SK-N-SH (cell line): ENCODE results near the gene SAP30BP. TPM values are rescaled to one million over a fixed set of nuclear protein-coding genes. Genes with fewer than 3 reads are reported as not detected.

Experiments used
- CTCF ChIA-PET: fragments of 300-600, 350-600 bp; formaldehyde crosslinking; extraction: SDS; loops from one replicate; lab custom pipeline; 2021; lab: Yijun Ruan, JAX
- POLR2A ChIA-PET: fragments of 350-600 bp; sonication (Branson Sonifier 250); formaldehyde crosslinking; extraction: SDS; loops from one replicate; lab custom pipeline; 2020; ENCODE audit warnings: antibody characterized with exemption, inconsistent platforms; lab: Yijun Ruan, JAX
- DNase-seq: peaks from one replicate; pipeline ENCODE4 v3.0.0; 2012
- H2AFZ ChIP-seq: fragments of 200-600 bp; sonication (generic); 2 replicates; pipeline ENCODE4 v1.8.1; 2016; ENCODE audit warnings: antibody characterized with exemption, mild to moderate bottlenecking, low read depth
- H3F3A ChIP-seq: fragments of 200-600 bp; sonication (generic); replicated peaks from 2 replicates; pipeline ENCODE3; 2016; ENCODE audit warnings: antibody characterized with exemption, mild to moderate bottlenecking; ENCODE audit not compliant: insufficient read depth
- H3K27ac ChIP-seq, 2 experiments: fragments of 200-500 bp in 1 of 2; fragments of 200-600 bp in 1 of 2; sonication (Bioruptor generic) in 1 of 2; sonication (generic), shearing (Covaris generic) in 1 of 2; 2 replicates each; pipeline versions ENCODE4 v1.5.1 to v1.6.1; 2014 to 2016; ENCODE audit warnings: low read depth in 2 of 2, inconsistent platforms in 1 of 2, low read length in 1 of 2, mild to moderate bottlenecking in 1 of 2, mixed read lengths in 1 of 2
- H3K27me3 ChIP-seq: fragments of 200-600 bp; sonication (generic), shearing (Covaris generic); 2 replicates; pipeline ENCODE4 v1.6.1; 2016; ENCODE audit warnings: mixed run types; ENCODE audit not compliant: insufficient read depth
- H3K36me3 ChIP-seq, 2 experiments: fragments of 200-500 bp in 1 of 2; fragments of 200-600 bp in 1 of 2; sonication (Bioruptor generic) in 1 of 2; sonication (generic) in 1 of 2; replicated peaks in 1 of 2; 2 replicates each; pipeline versions ENCODE3 to v1.5.1; 2014 to 2016; ENCODE audit warnings: low read length in 1 of 2, mild to moderate bottlenecking in 1 of 2; ENCODE audit not compliant: insufficient read depth in 2 of 2, control insufficient read depth in 1 of 2
- H3K4me1 ChIP-seq, 2 experiments: fragments of 200-500 bp in 1 of 2; fragments of 200-600 bp in 1 of 2; sonication (Bioruptor generic) in 1 of 2; sonication (generic), shearing (Covaris generic) in 1 of 2; 2 replicates each; pipeline versions ENCODE4 v1.5.1 to v1.6.1; 2014 to 2016; ENCODE audit warnings: low read depth in 1 of 2, low read length in 1 of 2, mixed run types in 1 of 2; ENCODE audit not compliant: insufficient read depth in 2 of 2, control insufficient read depth in 1 of 2
- H3K4me2 ChIP-seq: fragments of 200-600 bp; sonication (generic), shearing (Covaris generic); 2 replicates; pipeline ENCODE4 v1.6.1; 2017; ENCODE audit warnings: mixed run types
- H3K4me3 ChIP-seq, 2 experiments: fragments of 200-500 bp in 1 of 2; fragments of 200-600 bp in 1 of 2; sonication (Bioruptor generic) in 1 of 2; sonication (generic), shearing (Covaris generic) in 1 of 2; 2 replicates each; pipeline versions ENCODE4 v1.5.1 to v1.8.1; 2014 to 2016; ENCODE audit warnings: low read depth in 2 of 2, inconsistent platforms in 1 of 2, low read length in 1 of 2, mild to moderate bottlenecking in 1 of 2, mixed read lengths in 1 of 2, moderate library complexity in 1 of 2
- H3K79me2 ChIP-seq: fragments of 200-600 bp; sonication (generic); 2 replicates; pipeline ENCODE4 v1.8.1; 2017; ENCODE audit warnings: mild to moderate bottlenecking; ENCODE audit not compliant: insufficient read depth
- H3K9ac ChIP-seq: fragments of 200-600 bp; sonication (generic); 2 replicates; pipeline ENCODE4 v1.6.1; 2017; ENCODE audit warnings: mixed run types
- H3K9me2 ChIP-seq: fragments of 200-600 bp; sonication (generic); 2 replicates; pipeline ENCODE4 v1.6.1; 2017; ENCODE audit warnings: mixed run types
- H3K9me3 ChIP-seq: fragments of 200-600 bp; sonication (generic); 2 replicates; pipeline ENCODE4 v1.6.1; 2017; ENCODE audit warnings: mixed run types, mild to moderate bottlenecking, moderate library complexity
- H4K20me1 ChIP-seq: fragments of 200-600 bp; sonication (generic); 2 replicates; pipeline ENCODE4 v1.6.1; 2017; ENCODE audit warnings: mild to moderate bottlenecking, mixed run types; ENCODE audit not compliant: insufficient read depth
- CHD2 ChIP-seq: fragments of 150-350 bp; IDR thresholded peaks from 2 replicates; pipeline ENCODE4 v1.6.1; 2018; ENCODE audit warnings: low read length; ENCODE audit not compliant: partially characterized antibody
- ELF1 ChIP-seq: IDR thresholded peaks from 2 replicates; pipeline ENCODE4 v1.4.0; 2012
- FOSL2 ChIP-seq: IDR thresholded peaks from 2 replicates; pipeline ENCODE4 v1.4.0; 2012; ENCODE audit warnings: low read depth, mild to moderate bottlenecking, moderate library complexity, borderline replicate concordance
- GATA2 ChIP-seq: sonication (generic); formaldehyde crosslinking; IDR thresholded peaks from 2 replicates; pipeline ENCODE4 v1.5.0; 2020; ENCODE audit warnings: mild to moderate bottlenecking, missing genetic modification reagents
- MEF2A ChIP-seq: IDR thresholded peaks from 2 replicates; pipeline ENCODE4 v1.4.0; 2012; ENCODE audit warnings: low read depth, borderline replicate concordance
- MXI1 ChIP-seq: IDR thresholded peaks from 2 replicates; pipeline ENCODE4 v1.6.1; 2012; ENCODE audit warnings: mild to moderate bottlenecking, low read depth, low read length, improper control_type of control experiment
- NFIC ChIP-seq: IDR thresholded peaks from 2 replicates; pipeline ENCODE4 v1.4.0; 2012; ENCODE audit warnings: borderline replicate concordance
- NRF1 ChIP-seq: IDR thresholded peaks from 2 replicates; pipeline ENCODE4 v1.6.1; 2012; ENCODE audit warnings: low read depth, mild to moderate bottlenecking, low read length
- RFX5 ChIP-seq: IDR thresholded peaks from 2 replicates; pipeline ENCODE4 v1.6.1; 2012; ENCODE audit warnings: mild to moderate bottlenecking, improper control_type of control experiment, low read length
- RXRA ChIP-seq: IDR thresholded peaks from 2 replicates; pipeline ENCODE4 v1.4.0; 2012; ENCODE audit warnings: low read depth, mild to moderate bottlenecking, borderline replicate concordance
- SIN3A ChIP-seq: IDR thresholded peaks from 2 replicates; pipeline ENCODE4 v1.6.1; 2012; ENCODE audit warnings: low read depth, mild to moderate bottlenecking, low read length, moderate library complexity, borderline replicate concordance
- TAF1 ChIP-seq: IDR thresholded peaks from 2 replicates; pipeline ENCODE4 v1.6.1; 2012; ENCODE audit warnings: low read depth, mild to moderate bottlenecking, low read length, moderate library complexity, borderline replicate concordance
- TCF12 ChIP-seq: IDR thresholded peaks from 2 replicates; pipeline ENCODE4 v1.4.0; 2012
- TEAD4 ChIP-seq: IDR thresholded peaks from 2 replicates; pipeline ENCODE4 v1.4.0; 2012; ENCODE audit warnings: mild to moderate bottlenecking, borderline replicate concordance; ENCODE audit not compliant: insufficient read depth
- WGBS: methylation state at CpG from one replicate; pipeline ENCODE4 v1.1.6; 2017; ENCODE audit warnings: low lambda C conversion rate; 5-methylcytosine and 5-hydroxymethylcytosine counted together
- polyA plus RNA-seq, 3 experiments: library from polyadenylated mRNA; depleted of rRNA; stranded (reverse); fragments of >200 nt; gene quantifications; 2 replicates each; pipeline ENCODE4 v1.2.3, GENCODE V29; 2012
- TF ChIP-seq, protein P1 (sequence below): IDR thresholded peaks from 2 replicates; pipeline ENCODE4 v1.4.0; 2012; ENCODE audit warnings: low read depth, borderline replicate concordance
- TF ChIP-seq, protein P2 (sequence below): IDR thresholded peaks from 2 replicates; pipeline ENCODE4; 2012
- TF ChIP-seq, protein P3 (sequence below): IDR thresholded peaks from 2 replicates; pipeline ENCODE4 v1.4.0; 2012; ENCODE audit warnings: low read depth

SAP30BP gene
- polyA plus RNA-seq, 1 of the 3 experiments (the other 2 are of a cell fraction): 158 TPM

DNA sequence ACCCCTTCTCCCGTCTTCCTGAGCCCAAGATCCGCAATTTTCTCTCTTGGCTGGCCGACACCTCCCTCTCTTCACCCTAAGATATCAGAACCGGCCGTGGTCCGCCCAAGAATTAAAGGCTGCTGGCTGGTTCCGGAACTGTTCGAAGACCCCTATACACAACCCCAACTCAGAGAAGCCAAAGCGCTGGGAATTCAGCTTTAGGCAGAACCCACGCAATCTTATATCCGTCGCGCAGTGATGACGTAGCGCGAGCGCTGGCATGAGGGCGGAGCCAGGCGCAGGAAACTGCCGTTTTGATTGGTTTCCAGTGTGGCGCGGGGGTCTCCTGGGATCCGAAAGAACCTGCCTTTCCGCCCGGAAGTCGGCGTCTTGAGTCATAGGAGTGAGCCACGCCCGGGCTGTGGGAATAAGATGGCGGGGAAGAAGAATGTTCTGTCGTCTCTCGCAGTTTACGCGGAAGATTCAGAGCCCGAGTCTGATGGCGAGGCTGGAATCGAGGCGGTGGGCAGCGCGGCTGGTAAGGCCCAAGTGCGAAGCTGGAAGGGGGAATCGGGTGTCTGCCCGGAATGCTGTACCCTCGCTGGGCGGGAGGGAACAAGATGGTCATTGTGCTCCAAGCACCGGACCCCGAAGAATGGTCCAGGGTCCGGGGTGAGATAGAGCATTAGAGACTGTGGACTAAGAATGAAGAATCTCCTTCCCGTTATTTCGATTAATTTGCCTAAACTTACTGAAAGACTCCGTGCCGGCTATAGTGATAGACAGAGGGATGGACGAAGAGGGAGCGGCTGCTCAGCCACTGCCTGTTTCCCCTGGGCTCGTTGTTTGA, at the start of gene SAP30BP, which contains the start of gene RECQL5 (continued):
- TF ChIP-seq TCF12 (peak; percentile 39; the same call in 1 of the 2 replicates), FOSL2 (peak; percentile 59; the same call in 1 of the 2 replicates), MXI1 (0 out of 2 replicates have a peak, but pooled peaks have one; percentile 88), TEAD4 (no peak), RFX5 (no peak), TAF1 (peak; percentile 68), GATA2 (CRISPR knock-in tag) (no peak), ELF1 (peak; percentile 96)
- TF ChIP-seq, protein P1, sequence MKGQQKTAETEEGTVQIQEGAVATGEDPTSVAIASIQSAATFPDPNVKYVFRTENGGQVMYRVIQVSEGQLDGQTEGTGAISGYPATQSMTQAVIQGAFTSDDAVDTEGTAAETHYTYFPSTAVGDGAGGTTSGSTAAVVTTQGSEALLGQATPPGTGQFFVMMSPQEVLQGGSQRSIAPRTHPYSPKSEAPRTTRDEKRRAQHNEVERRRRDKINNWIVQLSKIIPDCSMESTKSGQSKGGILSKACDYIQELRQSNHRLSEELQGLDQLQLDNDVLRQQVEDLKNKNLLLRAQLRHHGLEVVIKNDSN: peak; percentile 28; the same call in 1 of the 2 replicates
- TF ChIP-seq, protein P2, sequence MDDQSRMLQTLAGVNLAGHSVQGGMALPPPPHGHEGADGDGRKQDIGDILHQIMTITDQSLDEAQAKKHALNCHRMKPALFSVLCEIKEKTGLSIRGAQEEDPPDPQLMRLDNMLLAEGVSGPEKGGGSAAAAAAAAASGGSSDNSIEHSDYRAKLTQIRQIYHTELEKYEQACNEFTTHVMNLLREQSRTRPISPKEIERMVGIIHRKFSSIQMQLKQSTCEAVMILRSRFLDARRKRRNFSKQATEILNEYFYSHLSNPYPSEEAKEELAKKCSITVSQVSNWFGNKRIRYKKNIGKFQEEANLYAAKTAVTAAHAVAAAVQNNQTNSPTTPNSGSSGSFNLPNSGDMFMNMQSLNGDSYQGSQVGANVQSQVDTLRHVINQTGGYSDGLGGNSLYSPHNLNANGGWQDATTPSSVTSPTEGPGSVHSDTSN: peak; percentile 42
- TF ChIP-seq, protein P3, sequence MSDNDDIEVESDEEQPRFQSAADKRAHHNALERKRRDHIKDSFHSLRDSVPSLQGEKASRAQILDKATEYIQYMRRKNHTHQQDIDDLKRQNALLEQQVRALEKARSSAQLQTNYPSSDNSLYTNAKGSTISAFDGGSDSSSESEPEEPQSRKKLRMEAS: peak; percentile 92

DNA sequence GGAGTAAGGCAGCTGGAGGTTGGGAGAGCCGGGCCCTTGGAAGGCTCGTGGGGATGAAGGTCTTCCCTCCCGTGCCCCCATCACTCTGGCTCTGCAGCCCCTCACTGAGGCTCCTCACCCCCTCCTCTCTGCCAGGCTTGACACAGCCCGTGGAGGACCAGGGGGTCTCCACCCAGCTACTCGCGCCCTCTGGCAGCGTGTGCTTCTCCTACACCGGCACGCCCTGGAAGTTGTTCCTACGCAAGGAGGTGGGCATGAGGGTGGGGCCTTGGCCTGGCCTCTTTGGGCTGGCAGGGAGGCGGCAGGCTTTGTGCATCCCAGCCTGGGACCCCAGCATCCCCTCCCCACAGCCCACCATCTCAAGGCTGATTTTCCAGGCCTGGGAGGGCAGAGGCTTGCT, 49.5 kb upstream of the SAP30BP start:
- CTCF ChIA-PET: interaction anchor here (0.7 to 37.9 kb wide), 8 partner anchors 8 to 191 kb away, joined by 3 to 1189 read pairs (median 15); partner anchors contain the start of gene SMIM5
- H3F3A ChIP-seq: no peaks in the 10 kb centered on the region
- H4K20me1 ChIP-seq: no peaks in the 10 kb centered on the region
- no peaks in the 10 kb centered on the region for H3K9me2 ChIP-seq
- peaks cover 0 to 24% of the 10 kb centered on the region in 2 experiments; a peak in 1 of 4 replicates for H3K4me1 ChIP-seq
- no peaks in the 10 kb centered on the region for H3K27me3 ChIP-seq
- H3K36me3 ChIP-seq: no peaks in the 10 kb centered on the region
- H3K27ac ChIP-seq: no peak overlapping the region
- no peak overlapping the region for H2AFZ ChIP-seq
- no peak overlapping the region for H3K4me2 ChIP-seq
- no peak overlapping the region for H3K4me3 ChIP-seq
- H3K79me2 ChIP-seq: no peaks in the 10 kb centered on the region
- no peak overlapping the region for H3K9ac ChIP-seq
- no peaks in the 10 kb centered on the region for H3K9me3 ChIP-seq
- no peak for TF ChIP-seq CHD2
- TF ChIP-seq RXRA: no peak
- no peak for TF ChIP-seq TEAD4
- TF ChIP-seq MEF2A: no peak
- no peak for TF ChIP-seq NRF1
- no peak for TF ChIP-seq NFIC
- TF ChIP-seq SIN3A: no peak
- DNase-seq: no peak
- POLR2A ChIA-PET: no interaction called here
- WGBS: 72% methylated on average over 11 of the region's 11 CpGs
